Limb (tissue), 2 donors: ENCODE measurements around the gene PCED1A.
"Not testable (repeated sequence)": the region's sequence is repeated elsewhere in the genome, so short reads cannot be mapped to it uniquely, and the experiment has no call there.

Experiments used
- DNase-seq, 2 donors: peaks; one replicate each; pipeline ENCODE4 v3.0.0-alpha.2; 2016; ENCODE audit errors: extremely low spot score in 2 of 2

PCED1A gene

DNA sequence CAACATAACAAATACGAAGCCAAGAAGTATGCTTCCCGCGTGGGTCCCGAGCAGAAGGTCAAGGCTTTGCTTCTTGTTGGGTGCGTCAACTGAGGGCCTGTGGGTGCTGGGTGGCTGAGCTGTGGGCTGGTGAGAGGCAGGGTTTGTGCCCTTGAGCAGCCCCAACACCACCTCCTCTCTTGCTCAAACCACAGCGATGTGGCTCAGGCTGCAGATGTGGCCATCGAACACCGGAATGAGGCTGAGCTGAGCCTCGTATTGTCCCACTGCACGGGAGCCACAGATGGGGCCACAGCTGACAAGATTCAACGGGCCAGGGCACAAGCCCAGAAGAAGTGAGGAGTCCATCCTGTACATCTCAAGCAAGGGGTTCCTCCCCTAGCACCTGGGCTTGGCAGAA lies 25.8 kb upstream of the PCED1A start:
- DNase-seq: no peak

DNA sequence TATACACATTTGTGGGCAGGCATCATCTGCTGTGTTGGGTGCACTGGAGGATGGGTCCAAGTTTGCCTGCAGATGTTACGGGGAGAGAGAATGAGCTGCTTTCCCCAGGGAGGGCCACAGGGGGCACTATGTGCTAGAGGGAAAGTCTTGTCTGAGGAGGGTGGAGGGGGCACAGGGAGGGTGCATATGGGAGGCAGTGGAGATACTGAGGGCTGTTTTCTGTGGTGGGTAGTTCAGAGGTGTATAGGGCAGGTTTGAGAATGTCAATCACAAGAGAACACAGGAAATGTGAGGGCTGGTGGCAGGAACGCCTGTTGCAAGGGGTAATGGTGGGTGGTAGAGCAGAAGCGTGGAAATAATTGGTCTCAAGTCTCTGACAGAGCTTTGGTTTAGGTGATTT lies 25.2 kb upstream of the PCED1A start:
- no peak for DNase-seq

DNA sequence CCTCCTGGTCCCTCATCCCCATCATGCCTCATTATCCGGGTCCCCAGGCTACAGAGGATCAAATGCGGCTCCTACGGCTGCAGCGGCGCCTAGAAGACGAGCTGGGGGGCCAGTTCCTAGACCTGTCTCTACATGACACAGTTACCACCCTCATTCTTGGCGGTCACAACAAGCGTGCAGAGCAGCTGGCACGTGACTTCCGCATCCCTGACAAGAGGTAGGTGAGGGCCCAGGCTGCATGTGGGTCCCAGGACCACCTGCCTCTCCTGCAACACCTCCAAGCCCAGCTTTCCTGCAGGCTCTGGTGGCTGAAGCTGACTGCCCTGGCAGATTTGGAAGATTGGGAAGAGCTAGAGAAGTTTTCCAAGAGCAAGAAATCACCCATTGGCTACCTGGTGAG lies 24.6 kb upstream of the PCED1A start:
- DNase-seq: no peak

DNA sequence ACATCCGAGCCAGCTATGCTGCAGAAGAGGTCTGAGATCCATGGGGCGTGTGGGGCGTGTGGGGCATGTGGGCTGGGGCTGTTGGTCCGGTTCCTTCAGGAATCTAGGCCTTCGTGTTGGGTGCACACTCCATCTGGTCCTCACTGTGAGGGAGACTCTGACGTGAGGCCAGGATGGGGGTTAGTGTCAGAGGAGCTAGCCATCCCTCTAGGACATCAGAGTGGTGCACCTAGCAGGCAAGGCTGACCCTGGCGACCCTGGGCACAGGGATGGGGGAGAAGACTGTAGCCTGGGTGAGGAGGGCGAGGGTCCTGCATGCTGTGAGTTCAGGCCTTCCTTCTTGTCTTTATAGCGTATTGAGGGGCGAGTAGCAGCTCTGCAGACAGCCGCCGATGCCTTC lies 24.2 kb upstream of the PCED1A start:
- DNase-seq: no peak

DNA sequence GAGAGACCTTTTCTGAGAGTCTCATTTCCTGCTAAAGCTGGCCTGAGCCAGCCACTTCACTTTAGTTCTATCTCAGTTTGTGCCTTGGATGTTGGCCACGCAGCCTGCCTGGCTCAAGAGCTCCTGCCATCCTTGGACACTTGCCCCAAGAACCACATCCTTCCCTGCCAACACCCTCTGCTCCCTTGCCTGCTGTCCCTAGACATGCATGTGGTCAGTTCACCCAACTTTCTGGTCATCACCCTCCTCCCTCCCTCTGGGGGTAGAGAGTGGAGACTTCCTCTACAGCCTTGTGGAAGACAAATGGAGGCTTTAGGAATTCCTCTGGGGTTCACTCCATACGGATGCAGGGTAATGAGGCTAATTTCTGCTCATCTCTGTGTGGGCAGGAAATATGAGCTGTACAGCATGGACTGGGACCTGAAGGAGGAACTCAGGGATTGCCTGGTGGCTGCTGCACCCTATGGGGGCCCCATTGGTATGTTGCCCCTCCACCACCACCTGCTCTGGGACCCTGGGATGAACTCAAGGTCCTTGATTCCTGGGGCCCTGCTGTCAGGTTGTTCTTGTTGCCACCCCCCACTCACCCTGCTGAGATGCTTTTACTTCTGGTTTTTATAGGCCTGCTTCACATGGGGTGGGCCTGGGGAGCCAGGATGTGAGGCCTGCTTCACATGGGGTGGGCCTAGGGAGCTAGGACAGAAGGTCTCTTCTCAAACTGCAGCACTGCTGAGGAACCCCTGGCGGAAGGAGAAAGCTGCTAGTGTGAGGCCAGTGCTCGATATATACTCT lies 19.1 kb upstream of the PCED1A start:
- no peak for DNase-seq

DNA sequence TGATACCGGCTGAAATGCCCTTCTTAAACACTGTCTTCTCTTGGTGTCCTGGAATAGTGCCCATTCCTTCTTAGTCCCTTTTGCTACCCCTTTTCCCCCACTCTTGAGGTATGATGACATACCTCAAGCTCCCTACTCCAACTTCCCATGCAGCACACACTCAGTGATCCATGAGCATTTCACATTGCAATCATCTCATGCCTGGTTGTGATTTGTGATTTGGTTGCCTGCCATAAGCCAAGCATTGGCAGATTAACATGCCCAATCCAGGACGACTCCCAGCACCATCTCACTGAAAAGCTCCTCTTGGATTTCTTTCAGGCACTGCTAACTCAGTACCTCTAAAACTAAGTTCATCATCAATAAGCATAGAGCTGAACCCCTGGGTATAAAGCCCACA lies 18.1 kb upstream of the PCED1A start:
- no peak for DNase-seq

DNA sequence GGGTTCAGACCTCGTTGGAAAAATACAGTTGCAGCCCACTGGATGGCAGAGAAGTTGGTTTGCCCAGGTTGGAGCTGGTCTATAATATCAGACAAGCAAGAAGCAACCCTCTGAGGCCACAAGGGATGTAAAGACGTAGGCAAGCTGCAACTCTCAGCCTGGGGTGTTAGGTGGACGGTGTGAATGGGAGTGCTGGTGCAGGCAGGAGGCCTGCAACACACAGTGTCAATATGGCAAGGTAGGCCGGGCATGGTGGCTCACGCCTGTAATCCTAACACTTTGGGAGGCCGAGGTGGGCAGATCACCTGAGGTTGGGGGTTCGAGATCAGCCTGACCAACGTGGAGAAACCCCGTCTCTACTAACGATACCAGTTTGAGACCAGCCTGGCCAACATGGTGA lies 10.6 kb upstream of the PCED1A start:
- no peak for DNase-seq

DNA sequence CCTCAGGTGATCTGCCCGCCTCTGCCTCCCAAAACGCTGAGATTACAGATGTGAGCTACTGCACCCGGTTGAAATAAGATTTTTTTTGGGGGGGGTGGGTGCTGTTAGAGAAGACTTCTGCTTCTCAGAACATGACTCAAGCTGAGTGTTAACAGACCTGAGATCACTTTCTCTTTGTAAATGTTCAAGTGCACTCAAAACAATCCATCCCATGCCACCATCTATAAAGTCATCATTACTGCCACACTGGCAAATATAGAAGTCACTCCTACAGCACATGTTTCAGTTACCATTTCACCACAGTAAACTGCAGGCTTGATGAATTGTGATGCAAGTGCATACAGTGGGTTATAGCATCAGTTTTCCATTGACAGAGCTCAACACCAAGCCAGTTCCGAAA lies 9.1 kb upstream of the PCED1A start:
- no peak for DNase-seq

DNA sequence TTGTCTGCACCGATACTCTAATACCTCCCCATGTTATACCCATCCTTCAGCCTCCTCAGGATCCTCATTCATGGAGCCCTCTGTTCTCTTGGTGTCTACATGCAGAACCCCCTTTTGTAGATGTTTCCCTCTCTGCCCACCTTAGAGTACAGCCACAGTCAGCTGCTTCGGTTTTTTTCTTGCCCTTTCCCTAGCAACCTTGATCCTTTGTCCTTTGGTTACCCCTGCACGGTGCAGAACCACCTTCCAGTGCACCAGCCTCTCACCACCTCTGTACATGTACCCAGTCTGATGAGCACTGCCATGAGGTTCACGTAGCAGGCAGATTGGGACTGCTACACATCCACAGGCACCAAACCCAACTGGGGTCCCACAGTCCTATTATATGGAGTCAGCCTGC lies 7.3 kb upstream of the PCED1A start:
- DNase-seq: no peak

DNA sequence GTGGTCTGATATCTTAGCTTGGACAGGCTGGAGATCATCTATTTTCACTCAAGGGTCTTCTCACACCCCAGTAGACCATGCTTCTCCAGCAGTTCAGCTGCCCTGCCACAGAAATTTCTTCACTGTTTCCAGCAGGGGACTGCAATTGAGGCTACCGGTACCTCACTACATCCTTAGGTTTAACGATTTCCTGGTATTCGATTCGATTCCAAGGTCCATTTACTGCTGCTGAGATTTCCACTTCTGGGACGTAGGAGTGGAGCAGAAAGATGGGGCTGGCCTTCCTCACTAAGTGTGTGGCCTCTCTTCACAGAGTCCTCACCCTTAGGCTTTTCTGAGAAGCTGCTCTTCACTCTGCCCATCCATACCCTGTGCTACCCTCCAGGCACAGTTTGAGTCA lies 6.2 kb upstream of the PCED1A start:
- no peak for DNase-seq

DNA sequence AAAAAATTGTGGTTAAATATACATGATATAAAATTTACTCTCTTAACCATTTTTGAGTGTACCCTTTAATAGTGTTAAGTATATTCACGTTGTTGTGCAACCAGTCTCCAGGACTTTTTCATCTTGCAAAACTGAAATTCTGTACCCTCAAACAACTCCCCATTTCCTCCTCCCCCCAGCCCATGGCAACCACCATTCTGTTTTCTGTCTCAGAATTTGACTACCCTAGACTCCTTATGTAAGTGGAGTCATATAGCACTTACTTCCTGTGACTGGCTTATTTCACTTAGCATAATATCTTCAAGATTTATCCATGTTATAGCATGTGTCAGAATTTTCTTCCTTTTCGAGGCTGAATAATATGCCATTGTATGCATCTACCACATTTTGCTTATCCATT lies 5.2 kb upstream of the PCED1A start:
- DNase-seq: no peak

DNA sequence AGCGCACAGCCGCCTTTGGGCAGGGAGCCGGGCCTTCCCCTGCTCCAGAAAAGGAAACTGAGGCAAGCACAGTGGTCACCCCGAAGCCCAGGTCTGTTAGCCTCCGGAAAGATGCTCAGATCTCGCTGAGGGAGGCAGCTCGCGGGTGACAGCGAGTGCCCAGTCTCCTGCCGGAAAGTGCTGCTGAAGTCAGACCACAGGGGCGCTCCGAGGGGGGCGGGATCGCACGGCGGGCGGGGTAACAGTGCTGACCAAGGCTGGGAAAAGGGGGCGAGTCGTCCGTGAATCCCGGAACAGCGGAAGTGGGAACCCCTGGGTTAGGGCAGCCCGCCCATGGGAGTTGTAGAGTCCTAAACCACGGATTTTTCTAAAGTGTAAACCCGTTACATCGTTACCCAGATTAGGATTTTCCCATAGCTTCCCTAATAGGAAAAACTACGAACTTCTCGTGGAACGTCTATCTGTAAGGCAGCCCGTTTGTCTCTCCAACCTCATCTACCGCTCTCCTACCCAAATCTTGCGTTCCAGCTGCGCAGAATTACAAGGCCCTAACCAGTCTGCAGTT lies 594 bp upstream of the PCED1A start:
- peak; percentile 55 to 79 for DNase-seq

DNA sequence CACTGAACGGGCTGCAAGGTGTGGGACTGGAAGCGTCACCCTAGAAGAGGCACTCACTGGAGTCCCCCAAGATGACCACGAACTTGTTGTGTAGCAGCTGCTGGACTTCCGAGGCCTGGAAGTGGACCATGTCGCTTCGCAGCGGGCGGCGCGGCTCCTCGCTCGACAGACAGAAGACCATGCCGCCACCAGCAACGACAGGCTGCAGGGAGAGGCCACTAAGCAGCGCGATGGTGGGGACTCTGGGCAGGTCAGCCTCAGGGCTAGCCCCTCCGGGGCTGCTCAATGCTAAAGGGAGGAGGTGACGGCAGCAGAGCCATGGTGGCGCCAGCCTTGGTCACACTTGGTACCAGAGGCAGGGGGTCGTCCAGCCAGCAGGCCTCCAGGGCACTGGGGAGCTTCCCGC lies 720 bp downstream of the PCED1A start:
- no peak for DNase-seq

DNA sequence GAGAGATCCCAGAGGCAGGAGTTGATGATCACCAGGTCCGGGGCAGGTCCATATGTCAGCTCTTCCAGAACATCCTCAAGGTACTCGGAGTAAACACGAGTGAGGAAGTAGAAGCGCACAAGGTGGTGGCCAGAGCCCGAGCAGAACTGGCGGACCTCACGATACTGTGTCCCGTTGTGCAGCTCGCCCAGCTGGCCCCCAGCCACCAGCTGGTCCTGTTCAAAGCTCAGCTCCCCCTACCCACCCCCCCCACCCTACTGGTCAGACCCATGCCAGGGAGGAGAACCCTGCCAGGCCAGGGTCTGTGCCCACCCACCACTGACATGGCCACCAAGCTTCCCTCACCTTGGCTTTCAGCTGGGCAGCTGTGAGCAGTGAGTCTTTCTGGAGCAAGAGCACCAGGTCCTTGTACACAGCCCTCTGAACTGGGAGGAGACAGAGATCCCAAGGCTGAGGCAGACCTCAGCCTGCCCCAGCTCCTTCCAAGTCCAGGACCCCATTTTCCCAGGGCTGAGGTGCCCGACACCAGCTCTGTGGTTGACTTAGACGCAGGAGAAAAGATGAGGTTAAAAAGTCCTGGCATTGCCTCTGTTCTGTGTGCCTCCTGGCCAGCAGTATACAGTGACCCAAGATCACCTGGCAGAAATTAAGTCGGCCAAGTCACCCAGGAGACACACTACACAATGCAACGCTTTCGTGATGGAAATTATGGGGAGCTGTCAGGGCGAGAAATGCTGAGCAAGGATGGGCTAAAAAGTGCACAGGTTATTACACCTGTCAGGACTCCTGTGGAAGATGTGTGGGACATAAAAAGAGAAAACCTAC lies 1.4 kb downstream of the PCED1A start:
- DNase-seq: no peak

DNA sequence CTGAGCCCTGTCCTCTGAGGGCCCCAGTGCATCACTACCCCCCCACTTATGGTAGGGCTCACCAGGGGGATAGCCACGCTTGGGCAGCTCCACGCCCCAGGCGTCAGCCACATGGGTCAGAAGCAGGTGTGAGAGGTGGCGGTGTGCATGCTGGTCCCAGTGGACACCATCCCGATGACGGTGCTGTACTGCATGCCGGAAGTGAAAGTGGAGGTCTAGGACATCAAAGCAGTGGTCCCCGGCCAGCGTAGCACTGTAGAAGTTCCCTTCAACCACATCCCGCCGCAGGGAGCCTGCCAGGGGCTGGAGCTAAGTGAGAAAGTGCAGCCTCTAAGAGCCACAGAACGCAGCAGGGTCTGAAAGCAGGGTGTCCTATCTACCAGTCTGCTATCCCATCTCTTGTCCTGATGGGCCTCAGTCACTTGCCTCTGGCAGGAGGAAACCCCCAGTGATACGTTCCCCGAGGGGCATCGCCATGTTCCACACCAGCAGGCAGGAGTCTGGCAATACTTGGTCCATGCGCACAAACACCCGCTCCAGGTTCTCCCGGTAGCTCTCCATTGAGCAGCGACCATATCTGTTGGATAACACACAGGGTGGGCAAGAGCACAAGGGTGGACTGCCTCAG lies 2.2 kb downstream of the PCED1A start:
- DNase-seq: no peak

DNA sequence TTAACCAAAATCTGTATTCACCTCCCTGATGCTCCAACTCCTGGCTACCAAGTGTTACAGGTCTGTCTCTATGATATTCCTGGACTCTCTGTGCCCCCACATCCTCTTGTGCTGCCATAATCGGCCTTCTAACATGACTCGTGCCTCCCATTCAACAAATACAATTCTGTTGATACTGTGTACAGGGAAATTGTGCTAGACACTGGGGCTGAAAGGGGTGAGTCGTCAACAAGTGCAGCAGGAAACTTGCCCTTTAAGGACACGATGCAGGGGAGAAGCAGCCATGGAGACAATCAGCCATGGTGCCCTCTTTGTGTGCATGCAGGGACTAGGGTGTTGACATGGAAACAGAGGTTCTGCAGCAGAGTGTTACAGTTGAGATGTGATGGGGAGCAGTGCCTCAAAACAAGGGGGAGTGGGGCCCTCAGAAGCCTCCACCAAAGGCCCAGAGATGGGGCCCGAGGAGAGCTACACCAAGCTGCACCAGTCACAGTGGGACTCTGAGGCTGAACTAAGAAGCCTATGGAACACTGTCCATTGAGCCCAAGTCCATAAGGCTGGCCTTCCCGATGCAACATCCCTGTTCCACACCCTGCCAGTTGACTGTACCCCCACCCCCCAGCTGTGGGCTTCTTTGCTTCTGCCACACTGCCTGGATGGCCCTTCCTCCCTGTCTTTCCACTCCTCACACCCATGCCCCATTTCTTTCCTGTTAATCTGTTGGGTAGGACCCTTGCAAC lies 3.1 kb downstream of the PCED1A start:
- DNase-seq: no peak

DNA sequence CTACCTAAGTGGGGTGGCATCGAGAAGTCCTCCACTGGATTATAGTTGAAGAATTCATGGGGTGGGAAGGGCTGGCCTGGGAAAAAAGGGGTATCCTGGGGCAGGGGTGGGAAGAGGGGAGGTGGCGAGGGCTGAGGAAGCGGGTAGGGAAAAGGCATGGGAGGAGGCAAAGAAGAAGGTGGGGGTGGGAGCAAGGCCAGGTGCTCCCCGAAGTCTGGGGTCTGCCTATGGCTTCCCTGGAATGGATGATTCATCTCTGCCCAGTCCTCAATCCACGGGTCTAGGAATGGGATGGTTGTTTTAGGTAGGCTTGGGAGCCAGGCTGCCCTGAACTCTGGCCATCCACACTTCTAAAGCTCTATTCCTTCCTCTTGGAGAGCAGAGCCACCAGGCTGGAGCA lies 4.4 kb downstream of the PCED1A start:
- DNase-seq: no peak

DNA sequence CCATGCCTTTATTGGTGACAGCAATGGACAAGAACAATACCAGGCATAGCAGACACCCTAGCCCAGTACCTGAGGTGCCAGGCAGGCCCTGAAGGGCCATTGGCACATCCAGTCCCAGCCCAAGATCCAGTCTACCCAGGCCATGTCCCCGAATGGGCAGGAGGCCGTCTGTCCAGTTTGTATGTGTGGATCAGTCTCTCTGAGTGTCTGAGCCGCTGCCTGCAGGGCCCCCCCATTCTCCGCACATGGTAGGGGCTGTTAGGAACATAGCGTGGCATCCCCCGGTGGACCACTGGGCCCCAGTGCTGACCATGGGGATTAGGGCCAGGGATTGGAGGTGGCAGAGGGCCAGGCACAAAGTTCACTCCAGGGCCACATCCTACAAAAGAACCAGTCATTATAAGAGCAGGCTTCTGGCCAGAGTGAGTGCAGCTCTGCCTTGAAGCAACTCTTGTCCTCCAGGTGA lies 5.1 kb downstream of the PCED1A start:
- no peak for DNase-seq

DNA sequence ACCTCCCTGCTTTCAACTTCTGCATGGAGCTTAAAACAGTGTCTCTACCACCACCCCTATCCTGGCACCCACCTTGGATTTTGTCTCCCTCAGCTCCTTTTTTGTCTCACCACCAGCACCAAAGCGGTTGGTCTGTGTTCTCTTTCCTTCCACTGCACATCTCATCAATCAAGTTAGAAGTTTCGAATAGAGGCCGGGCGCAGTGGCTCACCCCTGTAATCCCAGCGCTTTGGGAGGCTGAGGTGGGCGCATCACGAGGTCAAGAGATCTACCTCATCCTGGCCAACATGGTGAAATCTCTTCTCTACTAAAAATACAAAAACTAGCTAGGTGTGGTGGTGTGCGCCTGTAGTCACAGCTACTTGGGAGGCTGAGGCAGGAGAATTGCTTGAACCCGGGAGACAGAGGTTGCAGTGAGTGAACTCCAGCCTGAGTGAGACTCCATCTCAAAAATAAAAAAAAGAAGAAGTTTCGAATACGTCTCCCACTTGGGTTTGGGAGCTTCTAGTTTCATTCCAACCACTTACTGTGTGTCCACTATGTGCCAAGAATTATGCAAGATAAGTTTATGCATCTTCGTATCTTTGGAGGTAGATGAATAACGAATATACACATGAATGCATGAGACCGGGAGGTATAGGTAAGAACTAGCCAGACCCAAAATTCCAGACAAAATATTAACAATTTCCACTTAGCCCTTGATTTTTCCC lies 5.9 kb downstream of the PCED1A start:
- no peak for DNase-seq

DNA sequence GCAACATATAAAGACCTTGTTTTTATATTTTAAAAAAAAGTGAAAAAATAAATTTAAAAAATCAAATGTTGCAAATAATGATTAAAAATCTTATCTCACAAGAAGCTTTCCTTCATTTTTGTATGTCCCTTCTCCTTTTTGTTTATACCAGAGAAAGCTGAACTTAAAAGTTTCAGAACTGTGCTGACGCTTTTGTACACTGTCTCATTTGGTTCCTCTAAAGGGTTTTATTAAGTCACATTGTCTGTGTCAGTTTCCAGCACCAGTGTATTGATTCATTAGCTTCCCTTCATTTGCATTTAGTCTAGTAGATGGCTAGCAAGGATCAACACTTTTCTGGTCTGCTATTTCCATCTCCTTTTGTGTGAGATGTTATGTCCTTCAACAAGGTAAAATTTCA lies 6.7 kb downstream of the PCED1A start:
- no peak for DNase-seq

DNA sequence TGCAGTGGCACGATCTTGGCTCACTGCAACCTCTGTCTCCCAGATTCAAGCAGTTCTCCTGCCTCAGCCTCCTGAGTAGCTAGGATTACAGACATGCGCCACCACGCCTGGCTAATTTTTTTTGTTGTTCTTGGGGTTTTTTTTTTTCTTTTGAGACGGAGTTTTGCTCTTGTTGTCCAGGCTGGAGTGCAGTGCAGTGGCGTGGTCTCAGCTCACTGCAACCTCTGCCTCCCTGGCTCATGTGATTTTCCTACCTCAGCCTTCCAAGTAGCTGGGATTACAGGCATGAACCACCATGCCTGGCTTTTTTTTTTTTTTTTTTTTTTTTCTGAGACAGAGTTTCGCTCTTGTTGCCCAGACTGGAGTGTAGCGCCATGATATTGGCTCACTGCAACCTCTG lies 9.2 kb downstream of the PCED1A start:
- not testable (repeated sequence) for DNase-seq
